HepG2 (cell line): Measurements from ENCODE around the gene TNFRSF6B. TPM values are rescaled to one million over a fixed set of nuclear protein-coding genes. Genes with fewer than 3 reads are reported as not detected.

Experiments
- MLLT10 ChIP-seq: sonication (generic); formaldehyde crosslinking; IDR thresholded peaks from 2 replicates; pipeline ENCODE4 v1.4.0; 2020; ENCODE audit warnings: missing genetic modification reagents
- PRDM4 ChIP-seq: sonication (generic); formaldehyde crosslinking; IDR thresholded peaks from 2 replicates; pipeline ENCODE4 v1.9.0; 2021; ENCODE audit warnings: missing genetic modification reagents, borderline replicate concordance
- SAFB2 ChIP-seq: sonication (generic); formaldehyde crosslinking; IDR thresholded peaks from 2 replicates; pipeline ENCODE4 v1.5.1; 2020; ENCODE audit warnings: missing genetic modification reagents, low read depth, mild to moderate bottlenecking, borderline replicate concordance
- polyA plus RNA-seq, 8 experiments: library from polyadenylated mRNA; depleted of rRNA in 3 of 8; stranded (reverse) in 7 of 8; unstranded in 1 of 8; fragments of >200 nt; fragmentation: Illumina TruSeq in 4 of 8; extraction: Trizol in 4 of 8; gene quantifications; 2 replicates each; pipeline versions ENCODE4 v1.2.1 to v1.2.3, GENCODE V29; 2011 to 2016; ENCODE audit warnings: low read depth in 4 of 8, missing spikeins in 1 of 8, mixed read lengths in 1 of 8; ENCODE audit not compliant: insufficient read depth in 1 of 8
- total RNA-seq, 5 experiments: library from RNA; depleted of rRNA; stranded (reverse); fragments of >200 nt; fragmentation: Illumina TruSeq; extraction: Trizol; gene quantifications; 2 replicates each; pipeline ENCODE4 v1.2.3, GENCODE V29; 2016; ENCODE audit warnings: low read depth in 1 of 5
- TF ChIP-seq, protein P1 (sequence below): sonication (generic); formaldehyde crosslinking; IDR thresholded peaks from 2 replicates; pipeline ENCODE4 v1.4.0; 2020; ENCODE audit warnings: missing genetic modification reagents, borderline replicate concordance
- TF ChIP-seq, protein P2 (sequence below): sonication (generic); formaldehyde crosslinking; IDR thresholded peaks from 2 replicates; pipeline ENCODE4 v1.5.1; 2020; ENCODE audit warnings: mild to moderate bottlenecking, missing genetic modification reagents

The TNFRSF6B gene
- total and polyA plus RNA-seq, 2 of the 13 experiments (the other 11 are each of a cell fraction or from before 2014, with no cell fraction given), result 0.24 TPM; not detected in 1

DNA sequence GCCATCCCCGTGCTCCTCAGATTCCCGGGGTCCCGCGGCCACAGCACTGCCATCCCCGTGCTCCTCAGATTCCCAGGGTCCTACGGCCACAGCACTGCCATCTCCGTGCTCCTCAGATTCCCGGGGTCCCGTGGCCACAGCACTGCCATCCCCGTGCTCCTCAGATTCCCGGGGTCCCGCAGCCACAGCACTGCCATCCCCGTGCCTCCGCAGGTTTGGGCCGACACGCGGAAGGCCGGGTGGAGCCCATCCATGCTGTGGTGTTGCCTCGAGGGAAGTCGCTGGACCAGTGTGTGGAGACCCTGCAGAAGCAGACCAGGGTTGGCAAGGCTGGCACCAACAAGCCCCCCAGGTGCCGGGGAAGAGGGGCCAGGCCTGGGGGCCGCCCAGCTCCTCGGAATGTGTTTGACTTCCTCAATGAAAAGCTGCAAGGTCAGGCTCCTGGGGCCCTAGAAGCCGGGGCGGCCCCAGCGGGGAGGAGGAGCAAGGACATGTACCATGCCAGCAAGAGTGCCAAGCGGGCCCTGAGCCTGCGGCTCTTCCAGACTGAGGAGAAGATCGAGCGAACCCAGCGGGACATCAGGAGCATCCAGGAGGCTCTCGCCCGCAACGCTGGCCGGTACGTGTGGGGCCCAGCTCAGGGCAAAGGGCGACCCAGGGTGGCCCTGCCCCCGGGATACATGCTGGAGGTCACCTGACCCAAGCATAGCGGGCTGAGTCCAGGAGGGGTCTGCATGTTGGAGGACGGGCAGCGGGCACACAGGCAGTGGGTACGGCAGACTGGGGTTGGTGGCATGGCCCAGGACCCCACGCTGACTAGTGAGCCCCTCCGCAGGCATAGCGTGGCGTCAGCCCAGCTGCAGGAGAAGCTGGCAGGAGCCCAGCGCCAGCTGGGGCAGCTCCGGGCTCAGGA lies 38.8 kb downstream of the TNFRSF6B start (continued):
- TF ChIP-seq, protein P1, sequence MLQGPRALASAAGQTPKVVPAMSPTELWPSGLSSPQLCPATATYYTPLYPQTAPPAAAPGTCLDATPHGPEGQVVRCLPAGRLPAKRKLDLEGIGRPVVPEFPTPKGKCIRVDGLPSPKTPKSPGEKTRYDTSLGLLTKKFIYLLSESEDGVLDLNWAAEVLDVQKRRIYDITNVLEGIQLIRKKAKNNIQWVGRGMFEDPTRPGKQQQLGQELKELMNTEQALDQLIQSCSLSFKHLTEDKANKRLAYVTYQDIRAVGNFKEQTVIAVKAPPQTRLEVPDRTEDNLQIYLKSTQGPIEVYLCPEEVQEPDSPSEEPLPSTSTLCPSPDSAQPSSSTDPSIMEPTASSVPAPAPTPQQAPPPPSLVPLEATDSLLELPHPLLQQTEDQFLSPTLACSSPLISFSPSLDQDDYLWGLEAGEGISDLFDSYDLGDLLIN (CRISPR knock-in tag), result no peak
- TF ChIP-seq PRDM4 (CRISPR knock-in tag), result no peak
- TF ChIP-seq SAFB2 (CRISPR knock-in tag), result no peak
- TF ChIP-seq, protein P2, sequence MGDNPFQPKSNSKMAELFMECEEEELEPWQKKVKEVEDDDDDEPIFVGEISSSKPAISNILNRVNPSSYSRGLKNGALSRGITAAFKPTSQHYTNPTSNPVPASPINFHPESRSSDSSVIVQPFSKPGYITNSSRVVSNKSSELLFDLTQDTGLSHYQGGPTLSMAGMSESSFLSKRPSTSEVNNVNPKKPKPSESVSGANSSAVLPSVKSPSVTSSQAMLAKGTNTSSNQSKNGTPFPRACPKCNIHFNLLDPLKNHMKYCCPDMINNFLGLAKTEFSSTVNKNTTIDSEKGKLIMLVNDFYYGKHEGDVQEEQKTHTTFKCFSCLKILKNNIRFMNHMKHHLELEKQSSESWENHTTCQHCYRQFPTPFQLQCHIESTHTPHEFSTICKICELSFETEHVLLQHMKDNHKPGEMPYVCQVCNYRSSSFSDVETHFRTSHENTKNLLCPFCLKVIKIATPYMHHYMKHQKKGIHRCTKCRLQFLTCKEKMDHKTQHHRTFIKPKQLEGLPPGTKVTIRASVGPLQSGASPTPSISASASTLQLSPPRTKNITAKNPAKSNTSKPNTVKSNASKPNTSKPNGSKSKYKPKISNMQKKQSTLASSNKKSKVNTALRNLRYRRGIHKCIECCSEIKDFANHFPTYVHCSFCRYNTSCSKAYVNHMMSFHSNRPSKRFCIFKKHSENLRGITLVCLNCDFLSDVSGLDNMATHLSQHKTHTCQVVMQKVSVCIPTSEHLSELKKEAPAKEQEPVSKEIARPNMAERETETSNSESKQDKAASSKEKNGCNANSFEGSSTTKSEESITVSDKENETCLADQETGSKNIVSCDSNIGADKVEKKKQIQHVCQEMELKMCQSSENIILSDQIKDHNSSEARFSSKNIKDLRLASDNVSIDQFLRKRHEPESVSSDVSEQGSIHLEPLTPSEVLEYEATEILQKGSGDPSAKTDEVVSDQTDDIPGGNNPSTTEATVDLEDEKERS (CRISPR knock-in tag), result no peak
- no peak for TF ChIP-seq MLLT10
- TF ChIP-seq, all 625 proteins: peak for 73
